ENCODE data around the gene TUSC2. TPM values are rescaled to one million over a fixed set of nuclear protein-coding genes. Genes with fewer than 3 reads are reported as not detected.

TUSC2 gene
- total and polyA plus RNA-seq, 7 donors: 23.2 to 54.7 (median 35.5) TPM

DNA sequence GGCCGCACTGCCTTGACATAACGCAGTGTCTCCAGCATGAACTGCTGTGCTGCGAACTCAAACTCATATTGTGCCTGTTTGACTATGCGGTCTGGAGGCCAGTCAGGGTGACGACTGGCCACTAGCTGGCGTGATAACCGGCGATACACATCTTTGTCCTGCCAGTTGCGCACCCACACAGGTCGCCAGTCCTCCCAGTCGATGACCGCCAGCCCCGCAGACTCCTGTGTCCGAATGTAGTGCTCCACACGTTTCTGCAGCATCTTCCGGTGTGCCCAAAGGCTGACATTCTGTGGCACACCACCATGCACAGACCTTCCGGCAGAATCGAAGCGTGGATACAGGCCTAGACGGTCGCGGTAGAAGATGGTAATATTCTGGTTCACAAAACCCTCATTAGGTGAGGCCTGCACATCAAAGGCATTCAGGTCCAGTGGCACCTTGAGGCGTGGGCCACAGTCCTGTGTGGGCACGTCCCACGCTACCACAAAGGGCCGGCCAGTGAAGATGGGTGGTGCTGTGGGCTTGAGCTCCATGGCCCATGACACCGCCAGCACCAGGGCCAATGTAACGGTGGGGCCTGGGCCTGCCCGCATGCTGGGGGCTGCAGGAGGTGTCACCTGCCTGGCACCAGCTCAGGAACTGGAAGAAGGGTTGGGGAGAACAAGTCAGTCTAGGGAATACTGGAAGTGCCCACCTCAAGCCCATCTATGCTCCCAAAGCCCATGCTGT, 8.0 kb downstream of the TUSC2 start:
- intact Hi-C loops (cut with DNase I): loop anchor here (2.0 to 10.0 kb wide), 3 partner anchors 21 to 1065 kb away; partner anchors contain the start of genes GNAT1, HYAL3, MANF and NAA80
- DNase-seq: no peak
- Histone ChIP-seq H3K9me3 (no peaks in the 10 kb centered on the region), H3K27ac (peak overlapping the region; percentile 88 to 92 (median 92)), H3K4me1 (peaks cover 0 to 66% (median 59%) of the 10 kb centered on the region in 4 donors), H3K36me3 (peaks cover 0 to 48% (median 6%) of the 10 kb centered on the region in 4 donors), H3K27me3 (no peaks in the 10 kb centered on the region), H3K4me3 (peak overlapping the region; percentile 58 to 84 (median 75))
- TF ChIP-seq EP300 (IDR thresholded peaks at IDR 0.05) (no peak), POLR2A (IDR thresholded peaks at IDR 0.05) (no peak), POLR2AphosphoS5 (IDR thresholded peaks at IDR 0.05) (no peak)
- TF ChIP-seq, protein P1, sequence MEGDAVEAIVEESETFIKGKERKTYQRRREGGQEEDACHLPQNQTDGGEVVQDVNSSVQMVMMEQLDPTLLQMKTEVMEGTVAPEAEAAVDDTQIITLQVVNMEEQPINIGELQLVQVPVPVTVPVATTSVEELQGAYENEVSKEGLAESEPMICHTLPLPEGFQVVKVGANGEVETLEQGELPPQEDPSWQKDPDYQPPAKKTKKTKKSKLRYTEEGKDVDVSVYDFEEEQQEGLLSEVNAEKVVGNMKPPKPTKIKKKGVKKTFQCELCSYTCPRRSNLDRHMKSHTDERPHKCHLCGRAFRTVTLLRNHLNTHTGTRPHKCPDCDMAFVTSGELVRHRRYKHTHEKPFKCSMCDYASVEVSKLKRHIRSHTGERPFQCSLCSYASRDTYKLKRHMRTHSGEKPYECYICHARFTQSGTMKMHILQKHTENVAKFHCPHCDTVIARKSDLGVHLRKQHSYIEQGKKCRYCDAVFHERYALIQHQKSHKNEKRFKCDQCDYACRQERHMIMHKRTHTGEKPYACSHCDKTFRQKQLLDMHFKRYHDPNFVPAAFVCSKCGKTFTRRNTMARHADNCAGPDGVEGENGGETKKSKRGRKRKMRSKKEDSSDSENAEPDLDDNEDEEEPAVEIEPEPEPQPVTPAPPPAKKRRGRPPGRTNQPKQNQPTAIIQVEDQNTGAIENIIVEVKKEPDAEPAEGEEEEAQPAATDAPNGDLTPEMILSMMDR (IDR thresholded peaks at IDR 0.05): no peak
- WGBS, 2 donors: 84 to 87% methylated on average over 29 of the region's 29 CpGs

DNA sequence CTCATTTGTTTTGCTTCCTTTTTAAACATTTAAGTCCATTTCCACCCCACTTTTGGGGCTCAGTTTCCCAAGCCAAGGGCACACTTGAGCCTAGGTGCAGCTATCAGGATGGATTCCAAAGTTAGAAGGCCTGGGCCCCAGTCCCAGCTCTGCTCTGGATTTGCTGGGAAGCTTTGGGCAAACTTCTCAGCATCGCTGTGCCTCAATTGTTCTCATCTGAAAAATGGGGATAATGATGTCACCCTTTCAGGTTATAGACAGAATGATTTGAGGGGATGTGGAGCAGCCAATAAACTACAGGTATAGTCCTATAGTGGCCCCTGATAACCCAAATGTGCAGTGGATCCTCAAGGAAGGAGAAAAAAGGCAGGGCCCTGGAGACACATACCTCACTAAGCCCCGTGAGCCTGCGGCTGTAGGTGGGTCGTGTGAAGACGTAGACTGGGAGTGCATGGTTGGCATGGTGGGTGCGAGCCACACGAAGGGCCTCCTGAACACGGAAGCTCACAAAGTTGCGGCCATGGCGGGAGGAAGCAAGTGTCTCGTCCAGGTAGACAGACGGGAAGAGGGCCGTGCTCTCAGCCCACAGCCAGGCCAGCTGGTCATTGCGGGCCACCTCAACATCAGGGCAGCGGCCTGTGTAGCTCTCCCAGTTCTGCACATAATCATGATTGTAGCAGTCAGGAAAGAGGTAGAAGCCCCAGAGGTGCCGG, 8.7 kb downstream of the TUSC2 start:
- WGBS, 2 donors: 90 to 91% methylated on average over 16 of the region's 16 CpGs
- Histone ChIP-seq H3K9me3 (no peaks in the 10 kb centered on the region), H3K36me3 (peaks cover 0 to 45% (median 6%) of the 10 kb centered on the region in 4 donors), H3K4me3 (peak overlapping the region in 2 of 4 donors; percentile 72 to 84), H3K27ac (peak overlapping the region in 3 of 4 donors; percentile 13 to 92 (median 30)), H3K4me1 (peaks cover 0 to 61% (median 55%) of the 10 kb centered on the region in 4 donors), H3K27me3 (no peaks in the 10 kb centered on the region)
- DNase-seq: no peak
- TF ChIP-seq POLR2AphosphoS5 (IDR thresholded peaks at IDR 0.05): no peak
- TF ChIP-seq, protein P1 (IDR thresholded peaks at IDR 0.05): no peak
- no peak for TF ChIP-seq POLR2A (IDR thresholded peaks at IDR 0.05)
- no peak for TF ChIP-seq EP300 (IDR thresholded peaks at IDR 0.05)
- intact Hi-C loops (cut with DNase I): no loop called here

DNA sequence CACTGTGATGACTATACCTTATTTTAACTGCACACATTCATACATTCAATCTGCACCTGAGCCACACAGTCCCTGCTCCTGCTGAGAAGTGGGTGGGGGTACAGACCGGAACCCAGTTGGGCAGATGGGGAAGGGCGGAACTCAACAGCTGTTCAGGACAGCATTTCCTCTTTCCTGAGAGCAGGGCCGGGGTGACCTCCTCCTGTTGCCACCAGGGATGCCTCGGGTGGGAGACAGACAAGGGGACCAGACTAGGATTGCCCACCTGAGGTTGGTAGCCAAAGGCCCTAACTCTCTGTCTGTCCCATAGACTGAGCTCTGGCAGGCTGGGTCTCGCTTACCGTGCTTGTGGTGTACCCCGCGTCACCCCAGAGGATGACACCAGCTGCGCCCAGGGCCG, 9.4 kb downstream of the TUSC2 start:
- H3K27ac ChIP-seq: peak overlapping the region in 2 of 4 donors; percentile 13 to 30
- H3K36me3 ChIP-seq: peaks cover 0 to 45% (median 6%) of the 10 kb centered on the region in 4 donors
- H3K27me3 ChIP-seq: no peaks in the 10 kb centered on the region
- peaks cover 0 to 56% (median 52%) of the 10 kb centered on the region in 4 donors for H3K4me1 ChIP-seq
- no peak for TF ChIP-seq POLR2A (IDR thresholded peaks at IDR 0.05)
- intact Hi-C loops (cut with DNase I): no loop called here
- WGBS, 2 donors: 73 to 75% methylated on average over 10 of the region's 10 CpGs
- DNase-seq: no peak
- no peak overlapping the region for H3K4me3 ChIP-seq
- H3K9me3 ChIP-seq: no peaks in the 10 kb centered on the region

DNA sequence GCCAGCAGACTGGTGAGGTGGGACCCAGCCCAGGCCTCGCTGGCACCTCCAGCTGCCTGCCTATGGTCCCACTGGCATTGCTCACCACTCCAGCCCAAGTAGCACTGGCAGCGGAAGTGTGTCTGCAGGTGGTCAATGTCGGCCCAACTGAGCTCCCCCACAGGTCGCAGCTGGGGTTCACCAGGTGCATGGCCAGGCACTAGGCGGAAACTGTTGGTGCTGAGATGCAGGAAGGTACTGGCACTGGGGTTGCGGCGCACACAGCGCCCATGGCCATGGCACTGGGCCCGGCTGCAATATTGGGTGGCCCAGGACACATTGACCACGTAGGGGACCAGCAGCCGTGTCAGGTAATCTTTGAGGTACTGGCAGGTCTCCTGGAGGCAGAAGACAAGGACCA, 9.9 kb downstream of the TUSC2 start:
- WGBS, 2 donors: 82 to 85% methylated on average over 11 of the region's 11 CpGs

More for the DNA sequence above, 9.9 kb downstream of the TUSC2 start:
- Histone ChIP-seq H3K4me3 (no peak overlapping the region), H3K9me3 (no peaks in the 10 kb centered on the region), H3K4me1 (peaks cover 0 to 56% (median 52%) of the 10 kb centered on the region in 4 donors), H3K36me3 (peaks cover 0 to 45% (median 6%) of the 10 kb centered on the region in 4 donors), H3K27ac (peak overlapping the region in 2 of 4 donors; percentile 31 to 45), H3K27me3 (no peaks in the 10 kb centered on the region)
- no peak for DNase-seq
- intact Hi-C loops (cut with DNase I): no loop called here
- TF ChIP-seq EP300 (IDR thresholded peaks at IDR 0.05) (no peak), POLR2A (IDR thresholded peaks at IDR 0.05) (no peak), POLR2AphosphoS5 (IDR thresholded peaks at IDR 0.05) (no peak)
- TF ChIP-seq, protein P1 (IDR thresholded peaks at IDR 0.05): no peak
